Stimulated activated CD8-positive, alpha-beta memory T cell treated with anti-CD3 and anti-CD28 coated beads, Interleukin-7, amount 100 ng/mL, for 4 hours (primary cell): ENCODE data around the gene SLC25A30.

Experiments used
- DNase-seq, 2 donors: peaks; one replicate each; pipeline ENCODE4 v3.0.0-alpha.2; 2020; ENCODE audit warnings: low read depth in 2 of 2

The SLC25A30 gene, protein sequence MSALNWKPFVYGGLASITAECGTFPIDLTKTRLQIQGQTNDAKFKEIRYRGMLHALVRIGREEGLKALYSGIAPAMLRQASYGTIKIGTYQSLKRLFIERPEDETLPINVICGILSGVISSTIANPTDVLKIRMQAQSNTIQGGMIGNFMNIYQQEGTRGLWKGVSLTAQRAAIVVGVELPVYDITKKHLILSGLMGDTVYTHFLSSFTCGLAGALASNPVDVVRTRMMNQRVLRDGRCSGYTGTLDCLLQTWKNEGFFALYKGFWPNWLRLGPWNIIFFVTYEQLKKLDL

GRCh38 chr13:45417790-45418534, at the start of gene SLC25A30:
SLC25A30 (minus strand) TSS chr13:45418373; CDS start chr13:45411425, 6,948 bp downstream.
- DNase-seq, result peak; percentile 85 to 92

- DNase-seq, result no peak
Observed at GRCh38 chr13:45466359-45466758, 48.2 kb upstream of the SLC25A30 start.

DNA sequence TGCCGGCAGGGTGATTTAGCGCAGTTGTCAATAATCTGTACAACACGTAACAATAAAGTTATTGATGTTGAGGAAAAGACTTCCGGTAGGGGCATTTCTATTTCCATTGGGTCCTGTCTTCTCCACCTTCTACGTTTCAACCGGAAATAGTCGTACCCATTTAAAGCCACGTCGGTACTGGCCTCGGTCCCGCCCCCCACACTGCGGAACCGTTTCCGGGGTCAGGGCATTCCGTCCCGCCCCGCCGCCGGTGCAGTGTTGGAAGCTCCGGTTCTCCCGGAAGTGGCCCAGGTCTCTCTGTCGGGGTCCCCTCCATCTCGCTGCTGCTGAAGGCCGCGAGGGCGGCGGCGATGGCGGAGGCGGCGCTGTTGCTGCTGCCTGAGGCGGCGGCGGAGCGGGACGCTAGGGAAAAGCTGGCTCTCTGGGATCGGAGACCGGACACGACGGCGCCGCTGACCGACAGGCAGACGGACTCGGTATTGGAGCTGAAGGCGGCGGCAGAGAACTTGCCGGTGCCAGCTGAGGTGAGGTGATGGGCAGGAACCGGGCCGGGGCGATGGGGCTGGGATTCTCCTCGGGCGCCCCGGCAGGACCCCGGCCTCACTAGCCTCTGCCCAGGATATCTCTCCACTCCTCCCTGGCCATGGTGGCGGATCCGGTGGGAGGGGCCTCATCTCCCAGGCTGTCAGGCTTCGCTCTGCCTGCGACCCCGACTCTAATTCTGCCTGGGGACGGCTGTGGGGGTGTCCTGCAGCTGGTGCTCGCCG, 46.7 kb upstream of the SLC25A30 start, which contains the start of gene COG3:
Gene COG3 (plus strand): TSS at position 253 of the 767 bp plus-strand sequence. CDS start 98 bp downstream, at position 351.
- DNase-seq, result peak; percentile 91 to 93

DNA sequence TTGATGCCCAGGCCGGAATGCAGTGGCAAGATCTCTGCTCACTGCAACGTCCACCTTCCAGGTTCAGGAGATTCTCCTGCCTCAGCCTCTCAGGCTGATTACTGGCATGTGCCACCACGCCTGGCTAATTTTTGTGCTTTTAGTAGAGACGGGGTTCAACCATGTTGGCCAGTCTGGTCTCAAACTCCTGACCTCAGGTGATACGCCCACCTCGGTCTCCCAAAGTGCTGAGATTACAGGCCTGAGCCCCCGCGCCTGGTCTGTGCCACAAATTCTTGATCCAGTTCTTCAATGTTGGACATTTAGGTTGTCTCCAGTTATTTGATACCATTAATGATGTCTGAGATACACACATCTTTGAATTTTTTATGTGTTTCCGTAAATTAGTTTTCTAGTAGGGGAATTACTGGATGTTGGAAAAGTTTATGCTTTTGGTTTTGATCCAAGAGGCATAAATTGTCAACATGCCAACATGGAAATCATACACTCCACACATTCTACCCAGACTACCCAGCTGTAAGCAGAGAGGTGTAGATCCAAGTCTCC, 46.0 kb upstream of the SLC25A30 start:
- DNase-seq, result no peak

DNA sequence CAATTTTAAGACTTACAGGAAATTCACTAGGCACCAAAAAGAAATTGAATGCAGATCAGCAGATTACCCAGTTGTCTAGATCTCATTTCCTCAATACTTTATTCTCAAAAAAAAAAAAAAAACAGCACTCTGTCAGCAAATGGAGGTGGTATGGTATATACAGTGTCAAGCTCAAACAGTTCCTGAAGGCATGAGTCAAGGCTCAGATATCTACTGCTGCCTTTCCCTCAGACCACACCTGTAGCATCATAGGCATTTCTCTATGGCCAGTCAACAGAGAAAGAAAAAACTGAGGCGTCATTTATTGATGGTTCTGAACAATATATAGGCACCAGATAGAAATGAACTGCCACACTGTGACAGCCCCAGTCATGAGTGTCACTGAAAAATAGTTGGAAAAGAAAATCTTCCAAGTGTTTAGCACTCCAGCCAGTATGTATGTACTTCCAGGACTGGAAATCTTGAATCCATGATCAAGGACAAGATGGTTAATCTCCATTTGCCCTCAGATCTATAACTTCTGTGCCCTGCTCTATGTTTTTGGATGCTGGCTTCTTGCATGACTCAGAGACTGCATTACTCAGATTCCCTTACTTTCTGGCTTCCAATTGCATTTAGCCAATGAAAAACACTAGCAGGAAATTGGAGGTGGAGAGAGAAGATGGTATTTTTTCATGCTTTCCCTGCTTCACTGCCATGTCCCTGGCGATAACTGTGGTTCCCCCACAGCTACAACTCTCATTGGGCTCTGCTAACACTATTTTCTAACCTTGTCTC, 38.2 kb upstream of the SLC25A30 start:
- no peak for DNase-seq

DNA sequence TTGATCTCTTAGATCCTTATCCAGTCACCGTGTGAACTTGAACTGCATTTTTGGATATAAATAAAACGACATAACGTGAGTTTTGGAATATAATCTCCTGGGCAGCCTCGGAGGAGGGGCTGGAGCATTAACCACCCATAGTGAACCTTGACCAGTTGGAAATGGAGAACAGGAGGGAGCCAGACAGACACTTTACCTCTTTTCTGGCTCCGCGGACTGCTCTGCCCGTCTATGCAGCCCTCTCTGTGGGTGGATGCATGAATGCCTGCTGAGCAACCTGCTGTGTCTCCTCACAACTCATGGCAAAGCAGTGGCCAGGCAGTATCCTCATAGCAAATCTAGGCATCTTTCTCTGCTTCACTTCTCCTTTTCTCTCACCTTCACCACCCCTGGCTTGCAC, 36.0 kb upstream of the SLC25A30 start:
- DNase-seq, result no peak

DNA sequence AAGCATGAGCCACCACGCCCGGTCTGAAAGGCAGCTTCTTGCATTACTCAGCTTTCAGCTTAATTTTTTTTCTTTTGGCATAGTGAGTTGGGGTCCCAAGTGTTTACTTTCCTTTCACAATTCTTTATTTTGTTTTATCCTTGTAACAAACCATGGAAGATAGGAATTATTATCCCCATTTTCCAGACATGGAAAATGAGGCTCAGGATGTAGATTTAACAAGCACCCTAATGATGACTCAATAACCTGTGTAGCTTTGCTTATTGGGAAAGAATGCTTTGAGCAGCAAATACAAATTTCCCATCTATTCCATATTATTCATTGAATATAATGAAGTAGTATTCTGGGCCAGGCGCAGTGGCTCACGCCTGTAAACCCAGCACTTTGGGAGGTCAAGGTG, 33.1 kb upstream of the SLC25A30 start:
- no peak for DNase-seq

DNA sequence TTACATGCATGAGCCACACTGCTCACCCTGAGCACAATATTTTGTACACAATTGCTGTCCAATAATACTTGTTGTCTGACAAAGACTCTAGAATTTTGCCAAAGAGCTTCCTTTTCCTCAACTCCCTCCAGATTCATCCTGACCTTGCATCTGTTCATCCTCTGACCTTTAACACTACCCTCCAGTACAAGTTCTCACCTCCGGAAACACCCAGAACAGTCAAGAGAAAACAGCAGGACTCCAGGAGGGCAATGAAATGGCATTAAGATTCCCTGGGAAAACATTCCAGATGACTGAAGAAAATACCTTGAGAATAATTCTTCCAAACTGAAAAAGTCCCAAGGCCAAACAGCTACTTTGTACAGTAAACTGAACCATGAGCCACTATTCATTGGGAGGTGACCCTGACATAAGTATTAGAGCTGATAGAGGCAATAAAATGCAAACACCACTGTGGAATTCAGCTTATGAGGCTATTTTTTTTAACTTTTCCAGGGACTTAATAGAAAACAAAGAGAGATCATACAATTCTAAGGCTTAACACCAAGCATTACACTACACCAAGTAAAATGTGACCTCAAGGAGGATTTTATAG, 30.9 kb upstream of the SLC25A30 start:
- no peak for DNase-seq

DNA sequence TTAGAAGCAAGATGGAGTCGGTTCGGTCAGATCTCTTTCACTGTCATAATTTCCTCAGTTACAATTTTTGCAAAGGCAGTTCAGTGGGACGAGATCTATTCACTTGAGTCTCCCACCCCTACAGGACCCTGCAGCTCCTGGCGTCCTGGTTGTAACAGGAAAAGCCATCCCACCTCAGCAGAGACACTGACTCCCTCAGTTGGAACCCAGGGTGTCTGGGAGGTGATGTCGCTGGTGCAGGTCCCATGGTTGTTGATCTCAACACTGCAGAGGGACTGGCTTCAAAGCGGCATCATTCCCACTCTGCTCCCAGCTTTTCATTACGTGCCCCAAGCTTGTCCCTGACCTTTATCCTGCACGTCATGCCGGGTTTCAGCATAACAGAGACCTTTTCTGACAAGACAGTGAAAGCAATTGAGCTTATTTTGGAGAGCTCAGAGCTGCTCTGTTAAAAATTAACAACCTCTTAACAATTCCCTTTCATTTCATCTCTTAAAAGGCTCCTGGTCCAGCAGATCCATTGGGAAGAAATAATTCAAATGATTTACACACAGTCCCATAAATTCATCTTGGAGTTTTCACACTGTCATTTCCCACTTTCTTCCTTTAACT, 29.0 kb upstream of the SLC25A30 start:
- no peak for DNase-seq

DNA sequence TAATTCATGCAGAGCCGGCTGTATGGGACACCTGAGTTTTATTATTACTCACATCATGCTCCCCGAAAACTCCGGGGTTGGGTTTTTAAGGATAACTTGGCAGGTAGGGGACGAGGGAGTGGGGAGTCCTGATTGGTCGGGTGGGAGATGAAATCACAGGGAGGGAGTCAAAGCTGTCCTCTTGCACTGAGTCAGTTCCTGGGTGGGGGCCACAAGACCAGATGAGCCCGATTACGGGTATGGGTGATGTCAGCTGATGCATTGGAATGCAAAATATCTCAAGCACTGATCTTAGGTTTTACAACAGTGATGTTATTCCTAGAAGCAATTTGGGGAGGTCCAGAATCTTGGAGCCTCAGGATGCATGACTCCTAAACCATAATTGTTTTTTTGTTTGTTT, 28.0 kb upstream of the SLC25A30 start:
- no peak for DNase-seq

DNA sequence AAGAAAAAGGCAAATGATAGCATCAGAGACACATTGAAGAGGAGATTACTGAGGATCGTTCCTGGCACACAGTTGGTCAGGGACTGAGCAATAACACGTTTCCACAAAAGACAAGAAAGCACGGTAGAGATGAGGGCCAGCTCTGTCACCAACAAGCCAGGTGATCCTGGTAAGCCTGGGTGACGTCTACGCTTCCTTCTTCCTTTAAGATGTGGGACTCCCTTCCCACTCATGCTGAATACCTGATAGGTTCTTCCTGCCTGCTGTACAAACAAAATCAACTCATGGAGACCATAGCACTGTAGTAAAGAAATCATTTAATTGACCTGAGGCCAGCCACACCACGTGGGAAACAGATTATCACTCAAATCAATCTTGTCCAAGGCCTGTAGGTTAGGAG, 26.9 kb upstream of the SLC25A30 start:
- DNase-seq, result no peak

DNA sequence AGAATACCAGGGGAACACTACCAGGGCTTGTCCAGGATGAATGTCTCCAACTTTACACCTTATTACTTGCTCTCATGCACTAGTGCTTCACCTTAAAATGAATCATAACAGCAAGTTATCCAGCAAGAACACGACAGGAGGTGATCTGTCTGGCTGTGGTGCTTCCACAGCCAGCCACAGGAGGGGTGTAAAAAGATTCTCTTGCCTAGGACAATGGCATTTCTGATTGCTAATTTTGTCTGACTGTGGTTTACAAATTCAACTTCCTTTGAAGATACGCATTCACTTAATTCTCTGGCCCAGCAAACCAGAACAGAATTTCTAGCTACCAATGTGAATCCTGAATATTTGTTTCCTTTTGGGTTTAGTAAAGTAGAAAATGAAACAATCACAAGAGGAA, 23.5 kb upstream of the SLC25A30 start:
- DNase-seq, result no peak

- no peak for DNase-seq
Observed at GRCh38 chr13:45439781-45440462, 21.7 kb upstream of the SLC25A30 start.

- no peak for DNase-seq
Observed at GRCh38 chr13:45439008-45439407, 20.8 kb upstream of the SLC25A30 start.

GRCh38 chr13:45437947-45438346, 19.8 kb upstream of the SLC25A30 start:
- no peak for DNase-seq

- no peak for DNase-seq
Observed at GRCh38 chr13:45436953-45437352, 18.8 kb upstream of the SLC25A30 start.

DNA sequence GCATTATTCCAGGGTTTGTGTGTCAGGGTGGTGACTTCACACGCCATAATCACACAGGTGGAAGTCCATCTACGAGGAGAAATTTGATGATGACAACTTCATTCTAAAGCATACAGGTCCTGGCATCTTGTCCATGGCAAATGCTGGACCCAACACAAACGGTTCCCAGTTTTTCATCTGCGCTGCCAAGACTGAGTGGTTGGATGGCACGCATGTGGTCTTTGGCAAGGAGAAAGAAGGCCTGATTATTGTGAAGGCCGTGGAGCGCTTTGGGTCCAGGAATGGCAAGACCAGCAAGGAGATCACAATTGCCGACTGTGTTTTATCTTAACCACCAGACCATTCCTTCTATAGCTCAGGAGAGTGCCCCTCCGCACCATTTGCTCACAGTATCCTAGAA, 18.2 kb upstream of the SLC25A30 start:
- no peak for DNase-seq

GRCh38 chr13:45434556-45435371, 16.6 kb upstream of the SLC25A30 start:
- no peak for DNase-seq

GRCh38 chr13:45433381-45433790, 15.2 kb upstream of the SLC25A30 start:
- no peak for DNase-seq
